ENCODE measurements around the gene CTSL.

CTSL gene

GRCh38 chr9:87725900-87726709 lies at the start of gene CTSL:
Gene CTSL (plus strand): TSS chr9:87726119. CDS start chr9:87727604, 1,485 bp downstream.
- DNase-seq: peak; percentile 39

GRCh38 chr9:87676976-87677775 lies 48.7 kb upstream of the CTSL start:
- no peak for DNase-seq

- no peak for DNase-seq
These were observed 47.9 kb upstream of the CTSL start for GRCh38 chr9:87677776-87678587.

- peak; percentile 24 to 30 for DNase-seq
These were observed 47.1 kb upstream of the CTSL start for GRCh38 chr9:87678650-87679355.

GRCh38 chr9:87681271-87682061 lies 44.5 kb upstream of the CTSL start:
- no peak for DNase-seq

- no peak for DNase-seq
These were observed 43.8 kb upstream of the CTSL start for GRCh38 chr9:87682085-87682484.

GRCh38 chr9:87682618-87683017 lies 43.3 kb upstream of the CTSL start:
- no peak for DNase-seq

- DNase-seq: no peak
These were observed 41.9 kb upstream of the CTSL start for GRCh38 chr9:87683751-87684626.

- DNase-seq: no peak
These were observed 41.2 kb upstream of the CTSL start for GRCh38 chr9:87684627-87685219.

- no peak for DNase-seq
These were observed 40.5 kb upstream of the CTSL start for GRCh38 chr9:87685441-87685840.

GRCh38 chr9:87685871-87686519 lies 39.9 kb upstream of the CTSL start:
- no peak for DNase-seq

GRCh38 chr9:87686520-87687090 lies 39.3 kb upstream of the CTSL start:
- DNase-seq: no peak

- no peak for DNase-seq
These were observed 38.7 kb upstream of the CTSL start for GRCh38 chr9:87687207-87687606.

- DNase-seq: no peak
These were observed 31.6 kb upstream of the CTSL start for GRCh38 chr9:87694236-87694755.

GRCh38 chr9:87695523-87695922 lies 30.4 kb upstream of the CTSL start:
- no peak for DNase-seq

- no peak for DNase-seq
These were observed 29.3 kb upstream of the CTSL start for GRCh38 chr9:87696641-87697040.

- no peak for DNase-seq
These were observed 27.7 kb upstream of the CTSL start for GRCh38 chr9:87698069-87698809.

GRCh38 chr9:87699835-87700234 lies 26.1 kb upstream of the CTSL start:
- DNase-seq: no peak
